ENCODE measurements around the gene SMYD2. TPM values are rescaled to one million over a fixed set of nuclear protein-coding genes. Genes with fewer than 3 reads are reported as not detected.

SMYD2 gene
- total and polyA plus RNA-seq, 2 experiments from 2014 or later = 3.6 to 5.9 TPM

DNA sequence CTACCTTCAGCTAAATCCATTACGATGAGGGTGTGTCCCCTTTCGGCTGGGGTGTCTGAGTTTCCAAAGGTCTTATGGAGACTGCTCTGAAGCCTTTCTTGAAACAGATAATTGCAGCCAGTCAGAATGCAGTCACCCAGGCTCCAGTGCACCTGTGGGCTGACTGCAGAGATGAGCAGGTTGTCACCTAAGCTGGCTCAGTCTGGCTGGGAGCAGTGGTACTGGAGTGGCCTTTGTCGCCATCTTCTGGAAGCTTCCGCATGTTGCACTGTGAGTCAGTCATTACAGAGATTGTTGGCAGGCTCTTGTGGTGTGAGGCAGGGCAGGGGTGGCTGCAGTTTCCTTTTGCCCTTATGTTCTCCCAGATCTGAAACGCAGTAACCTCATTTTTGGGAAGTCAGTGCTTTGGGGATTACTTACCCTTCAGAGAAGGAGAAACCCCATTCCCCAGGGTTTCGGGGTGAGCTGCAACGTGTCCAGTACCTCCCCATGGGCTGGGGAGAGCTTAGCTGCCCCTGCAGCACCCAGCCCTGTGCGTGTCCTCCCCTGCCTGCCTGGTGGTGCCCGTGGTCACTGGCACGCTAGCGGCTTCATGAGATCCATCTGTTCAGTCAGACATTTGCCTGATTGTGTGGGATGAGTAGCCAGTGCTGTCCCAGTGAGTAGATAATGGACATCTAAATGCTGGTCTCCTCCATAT is 48.0 kb downstream of the SMYD2 start:
- Histone ChIP-seq H3K27ac (ENCODE audit: low read depth) (no peak overlapping the region), H3K36me3 (ENCODE audit: insufficient read depth) (no peaks in the 10 kb centered on the region), H3K27me3 (ENCODE audit: insufficient read depth) (no peaks in the 10 kb centered on the region), H3K9me2 (ENCODE audit: insufficient read depth) (no peaks in the 10 kb centered on the region), H3K4me1 (ENCODE audit: insufficient read depth) (peaks cover 3% of the 10 kb centered on the region; the same call in 1 of the 2 replicates), H3K79me2 (replicated peaks; ENCODE audit: insufficient read depth) (no peaks in the 10 kb centered on the region), H2AFZ (no peak overlapping the region), H3K4me2 (no peak overlapping the region), H3F3A (replicated peaks; ENCODE audit: low read depth) (no peaks in the 10 kb centered on the region; the same call in 1 of the 2 replicates), H3K4me3 (no peak overlapping the region), H4K20me1 (replicated peaks; ENCODE audit: insufficient read depth) (no peaks in the 10 kb centered on the region)
- Mint-ChIP-seq H3K4me1 (peaks cover 9% of the 10 kb centered on the region; the same call in 2 of the 3 replicates), H3K36me3 (ENCODE audit: low read depth) (no peaks in the 10 kb centered on the region), H3K27me3 (ENCODE audit: insufficient read depth, low read depth, poor library complexity) (peaks cover 17% of the 10 kb centered on the region), H3K27ac (no peak overlapping the region), H3K4me3 (no peak overlapping the region), H3K9me3 (no peaks in the 10 kb centered on the region)
- peak; percentile 92 for DNase-seq (ENCODE audit: low spot score)
- TF ChIP-seq CTCF (conservative IDR thresholded peaks at IDR 0.05; ENCODE audit: low read depth in 2 of 2) (peak; percentile 84 to 99), ZNF114 (CRISPR knock-in tag; IDR thresholded peaks at IDR 0.05) (no peak), ZNF331 (CRISPR knock-in tag; IDR thresholded peaks at IDR 0.05; ENCODE audit: low read depth) (no peak), POLR2AphosphoS5 (IDR thresholded peaks at IDR 0.05; ENCODE audit: low read depth) (no peak), STAT1 (IDR thresholded peaks at IDR 0.05; ENCODE audit: unreplicated experiment) (no peak)
- TF ChIP-seq, protein P1, sequence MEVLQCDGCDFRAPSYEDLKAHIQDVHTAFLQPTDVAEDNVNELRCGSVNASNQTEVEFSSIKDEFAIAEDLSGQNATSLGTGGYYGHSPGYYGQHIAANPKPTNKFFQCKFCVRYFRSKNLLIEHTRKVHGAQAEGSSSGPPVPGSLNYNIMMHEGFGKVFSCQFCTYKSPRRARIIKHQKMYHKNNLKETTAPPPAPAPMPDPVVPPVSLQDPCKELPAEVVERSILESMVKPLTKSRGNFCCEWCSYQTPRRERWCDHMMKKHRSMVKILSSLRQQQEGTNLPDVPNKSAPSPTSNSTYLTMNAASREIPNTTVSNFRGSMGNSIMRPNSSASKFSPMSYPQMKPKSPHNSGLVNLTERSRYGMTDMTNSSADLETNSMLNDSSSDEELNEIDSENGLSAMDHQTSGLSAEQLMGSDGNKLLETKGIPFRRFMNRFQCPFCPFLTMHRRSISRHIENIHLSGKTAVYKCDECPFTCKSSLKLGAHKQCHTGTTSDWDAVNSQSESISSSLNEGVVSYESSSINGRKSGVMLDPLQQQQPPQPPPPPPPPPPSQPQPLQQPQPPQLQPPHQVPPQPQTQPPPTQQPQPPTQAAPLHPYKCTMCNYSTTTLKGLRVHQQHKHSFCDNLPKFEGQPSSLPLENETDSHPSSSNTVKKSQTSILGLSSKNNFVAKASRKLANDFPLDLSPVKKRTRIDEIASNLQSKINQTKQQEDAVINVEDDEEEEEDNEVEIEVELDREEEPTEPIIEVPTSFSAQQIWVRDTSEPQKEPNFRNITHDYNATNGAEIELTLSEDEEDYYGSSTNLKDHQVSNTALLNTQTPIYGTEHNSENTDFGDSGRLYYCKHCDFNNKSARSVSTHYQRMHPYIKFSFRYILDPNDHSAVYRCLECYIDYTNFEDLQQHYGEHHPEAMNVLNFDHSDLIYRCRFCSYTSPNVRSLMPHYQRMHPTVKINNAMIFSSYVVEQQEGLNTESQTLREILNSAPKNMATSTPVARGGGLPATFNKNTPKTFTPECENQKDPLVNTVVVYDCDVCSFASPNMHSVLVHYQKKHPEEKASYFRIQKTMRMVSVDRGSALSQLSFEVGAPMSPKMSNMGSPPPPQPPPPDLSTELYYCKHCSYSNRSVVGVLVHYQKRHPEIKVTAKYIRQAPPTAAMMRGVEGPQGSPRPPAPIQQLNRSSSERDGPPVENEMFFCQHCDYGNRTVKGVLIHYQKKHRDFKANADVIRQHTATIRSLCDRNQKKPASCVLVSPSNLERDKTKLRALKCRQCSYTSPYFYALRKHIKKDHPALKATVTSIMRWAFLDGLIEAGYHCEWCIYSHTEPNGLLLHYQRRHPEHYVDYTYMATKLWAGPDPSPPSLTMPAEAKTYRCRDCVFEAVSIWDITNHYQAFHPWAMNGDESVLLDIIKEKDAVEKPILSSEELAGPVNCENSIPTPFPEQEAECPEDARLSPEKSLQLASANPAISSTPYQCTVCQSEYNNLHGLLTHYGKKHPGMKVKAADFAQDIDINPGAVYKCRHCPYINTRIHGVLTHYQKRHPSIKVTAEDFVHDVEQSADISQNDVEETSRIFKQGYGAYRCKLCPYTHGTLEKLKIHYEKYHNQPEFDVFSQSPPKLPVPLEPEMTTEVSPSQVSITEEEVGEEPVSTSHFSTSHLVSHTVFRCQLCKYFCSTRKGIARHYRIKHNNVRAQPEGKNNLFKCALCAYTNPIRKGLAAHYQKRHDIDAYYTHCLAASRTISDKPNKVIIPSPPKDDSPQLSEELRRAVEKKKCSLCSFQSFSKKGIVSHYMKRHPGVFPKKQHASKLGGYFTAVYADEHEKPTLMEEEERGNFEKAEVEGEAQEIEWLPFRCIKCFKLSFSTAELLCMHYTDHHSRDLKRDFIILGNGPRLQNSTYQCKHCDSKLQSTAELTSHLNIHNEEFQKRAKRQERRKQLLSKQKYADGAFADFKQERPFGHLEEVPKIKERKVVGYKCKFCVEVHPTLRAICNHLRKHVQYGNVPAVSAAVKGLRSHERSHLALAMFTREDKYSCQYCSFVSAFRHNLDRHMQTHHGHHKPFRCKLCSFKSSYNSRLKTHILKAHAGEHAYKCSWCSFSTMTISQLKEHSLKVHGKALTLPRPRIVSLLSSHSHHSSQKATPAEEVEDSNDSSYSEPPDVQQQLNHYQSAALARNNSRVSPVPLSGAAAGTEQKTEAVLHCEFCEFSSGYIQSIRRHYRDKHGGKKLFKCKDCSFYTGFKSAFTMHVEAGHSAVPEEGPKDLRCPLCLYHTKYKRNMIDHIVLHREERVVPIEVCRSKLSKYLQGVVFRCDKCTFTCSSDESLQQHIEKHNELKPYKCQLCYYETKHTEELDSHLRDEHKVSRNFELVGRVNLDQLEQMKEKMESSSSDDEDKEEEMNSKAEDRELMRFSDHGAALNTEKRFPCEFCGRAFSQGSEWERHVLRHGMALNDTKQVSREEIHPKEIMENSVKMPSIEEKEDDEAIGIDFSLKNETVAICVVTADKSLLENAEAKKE (CRISPR knock-in tag; IDR thresholded peaks at IDR 0.05) = no peak
- ATAC-seq = peak; percentile 84

Data from GM23338 (cell line).